Activated T-helper 1 cell treated with anti-CD3 and anti-CD28 coated beads, Interleukin-2, amount 50 U/mL, for 16 hours (primary cell): ENCODE results near the gene COQ10A.

Experiments used
- DNase-seq, 2 donors: peaks; one replicate each; pipeline ENCODE4 v3.0.0-alpha.2; 2020; ENCODE audit warnings: low read depth in 1 of 2, low spot score in 1 of 2

The COQ10A gene

GRCh38 chr12:56266693-56267442 lies at the start of gene COQ10A:
COQ10A (plus strand) TSS chr12:56266942; CDS start chr12:56267119, 177 bp downstream.
- DNase-seq, result peak; percentile 79 to 80

- DNase-seq, result no peak
Measured at GRCh38 chr12:56219840-56220239, 46.9 kb upstream of the COQ10A start.

GRCh38 chr12:56220611-56221231 lies 46.0 kb upstream of the COQ10A start:
- DNase-seq, result no peak

- DNase-seq, result no peak
Measured at GRCh38 chr12:56221232-56221756, 45.4 kb upstream of the COQ10A start.

- peak; percentile 83 for DNase-seq
Measured at GRCh38 chr12:56221757-56222530, 44.8 kb upstream of the COQ10A start, which contains the start of gene RNF41. RNF41 (minus strand) TSS chr12:56221922; CDS start chr12:56214047, 7,875 bp downstream.

GRCh38 chr12:56222531-56222895 lies 44.2 kb upstream of the COQ10A start:
- DNase-seq, result no peak

- DNase-seq, result no peak
Measured at GRCh38 chr12:56223571-56224101, 43.1 kb upstream of the COQ10A start.

- DNase-seq, result peak; percentile 86 to 94
Measured at GRCh38 chr12:56224102-56224701, 42.5 kb upstream of the COQ10A start, which contains the start of gene NABP2. NABP2 (plus strand) TSS chr12:56224342; CDS start chr12:56224857, 515 bp downstream.

GRCh38 chr12:56224954-56225353 lies 41.8 kb upstream of the COQ10A start:
- DNase-seq, result no peak

GRCh38 chr12:56229082-56229481 lies 37.7 kb upstream of the COQ10A start:
- DNase-seq, result no peak

GRCh38 chr12:56229916-56230431 lies 36.8 kb upstream of the COQ10A start, which contains the start of gene SLC39A5:
SLC39A5 (plus strand) TSS chr12:56230051; CDS start chr12:56231275, 1,224 bp downstream.
- DNase-seq, result no peak

- DNase-seq, result no peak
Measured at GRCh38 chr12:56230432-56231183, 36.1 kb upstream of the COQ10A start.

- no peak for DNase-seq
Measured at GRCh38 chr12:56231184-56231582, 35.6 kb upstream of the COQ10A start.

- DNase-seq, result no peak
Measured at GRCh38 chr12:56234746-56235436, 31.9 kb upstream of the COQ10A start.

- DNase-seq, result no peak
Measured at GRCh38 chr12:56236091-56236490, 30.7 kb upstream of the COQ10A start.

GRCh38 chr12:56236985-56237384 lies 29.8 kb upstream of the COQ10A start:
- DNase-seq, result no peak

- DNase-seq, result no peak
Measured at GRCh38 chr12:56237552-56237951, 29.2 kb upstream of the COQ10A start.

GRCh38 chr12:56241424-56242303 lies 25.1 kb upstream of the COQ10A start:
- DNase-seq, result no peak
